UCSD-AML1 (cell line): ENCODE results near the gene CFAP73.
A peak's percentile ranks its signal among the peaks of the same experiment; 100 is the strongest.

ENCODE experiments used
- DNase-seq: peaks from one replicate; lab custom pipeline; 2025; ENCODE audit not compliant: unreplicated experiment; lab: John Stamatoyannopoulos, UW

The CFAP73 gene

GRCh38 chr12:113208041-113208934 lies 58.8 kb downstream of the CFAP73 start:
- peak; percentile 90 for DNase-seq
